Spleen (tissue), 7 donors: Measurements from ENCODE around the gene AGMO.

Source experiments
- POLR2A ChIP-seq, 3 donors: fragments of 450-650 bp; IDR thresholded peaks; one replicate each; pipeline ENCODE4 v1.5.1; 2017; ENCODE audit warnings: antibody characterized with exemption in 3 of 3, mild to moderate bottlenecking in 1 of 3
- TF ChIP-seq, protein P1 (sequence below), 11 experiments: fragments of 200-600 bp in 7 of 11; fragments of 450-650 bp in 4 of 11; sonication (generic) in 4 of 11; IDR thresholded peaks in 8 of 11; conservative IDR thresholded peaks in 3 of 11; 1 replicate in 7 of 11; 2 replicates in 4 of 11; pipeline versions ENCODE4 v1.4.0 to v1.8.0; 2016 to 2021; ENCODE audit warnings: antibody characterized with exemption in 11 of 11, inconsistent platforms in 4 of 11, mild to moderate bottlenecking in 1 of 11
- donor health status: DM: no; HTN: no; CAD: no; lungs with moderate emphysema.
- donor health status: DM: no; HTN: no; CAD: no.
- donor health status: DM: no; HTN: no; CAD: no.

DNA sequence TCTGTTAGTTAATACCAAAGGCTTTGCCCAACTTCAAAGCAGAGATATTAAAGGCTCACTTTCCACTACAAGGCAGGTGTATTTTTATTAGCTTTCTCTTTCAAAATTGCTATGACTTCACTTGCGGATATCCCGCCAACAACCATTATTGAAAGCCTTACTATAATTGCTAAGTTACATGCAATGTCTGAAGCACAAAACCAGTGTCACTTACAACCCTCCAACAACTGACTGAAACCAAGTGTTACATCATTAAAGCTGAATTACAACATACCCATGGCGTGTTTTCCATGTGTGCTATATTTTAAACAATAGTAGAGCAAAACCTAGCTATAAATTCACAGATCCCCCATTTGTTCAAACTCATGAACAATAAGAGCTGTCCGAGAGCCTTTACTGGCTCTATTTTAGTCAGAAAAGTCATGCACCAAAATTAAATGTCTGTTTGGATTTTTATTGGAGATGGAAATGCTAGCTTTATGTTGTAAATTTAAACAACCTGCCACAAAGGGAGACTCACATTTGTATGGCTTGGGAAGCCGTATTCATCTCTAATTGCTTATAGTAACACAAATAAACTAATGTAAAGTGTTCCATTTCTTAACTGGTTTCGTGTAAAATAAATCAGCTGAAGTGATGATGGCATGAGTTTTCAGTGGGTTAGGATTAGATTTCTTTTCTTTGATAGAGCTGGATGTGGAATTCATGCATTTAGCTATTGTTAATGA lies 227.1 kb downstream of the AGMO start:
- TF ChIP-seq, protein P1, sequence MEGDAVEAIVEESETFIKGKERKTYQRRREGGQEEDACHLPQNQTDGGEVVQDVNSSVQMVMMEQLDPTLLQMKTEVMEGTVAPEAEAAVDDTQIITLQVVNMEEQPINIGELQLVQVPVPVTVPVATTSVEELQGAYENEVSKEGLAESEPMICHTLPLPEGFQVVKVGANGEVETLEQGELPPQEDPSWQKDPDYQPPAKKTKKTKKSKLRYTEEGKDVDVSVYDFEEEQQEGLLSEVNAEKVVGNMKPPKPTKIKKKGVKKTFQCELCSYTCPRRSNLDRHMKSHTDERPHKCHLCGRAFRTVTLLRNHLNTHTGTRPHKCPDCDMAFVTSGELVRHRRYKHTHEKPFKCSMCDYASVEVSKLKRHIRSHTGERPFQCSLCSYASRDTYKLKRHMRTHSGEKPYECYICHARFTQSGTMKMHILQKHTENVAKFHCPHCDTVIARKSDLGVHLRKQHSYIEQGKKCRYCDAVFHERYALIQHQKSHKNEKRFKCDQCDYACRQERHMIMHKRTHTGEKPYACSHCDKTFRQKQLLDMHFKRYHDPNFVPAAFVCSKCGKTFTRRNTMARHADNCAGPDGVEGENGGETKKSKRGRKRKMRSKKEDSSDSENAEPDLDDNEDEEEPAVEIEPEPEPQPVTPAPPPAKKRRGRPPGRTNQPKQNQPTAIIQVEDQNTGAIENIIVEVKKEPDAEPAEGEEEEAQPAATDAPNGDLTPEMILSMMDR (IDR thresholded peaks at IDR 0.05 in 8 of 11, conservative IDR thresholded peaks at IDR 0.05 in 3 of 11), result no peak
- TF ChIP-seq POLR2A (IDR thresholded peaks at IDR 0.05), result no peak
